Endothelial cell of umbilical vein (primary cell): ENCODE measurements around the gene HAND2. TPM values are rescaled to one million over a fixed set of nuclear protein-coding genes. Genes with fewer than 3 reads are reported as not detected.

Experiments
- BruUV-seq: library from RNA; stranded (reverse); fragments of 400-500 nt; replicated peaks from 2 replicates; lab custom pipeline; 2021; lab: Mats Ljungman, UMichigan
- CTCF ChIA-PET: fragments of 300-600, 350-600 bp; sonication (Branson Sonifier 250); formaldehyde crosslinking; loops from one replicate; lab custom pipeline; 2021; ENCODE audit warnings: antibody characterized with exemption, inconsistent platforms; lab: Charles Lee
- POLR2A ChIA-PET: fragments of 300-600, 350-600 bp; sonication (Branson Sonifier 250); formaldehyde crosslinking; loops from one replicate; lab custom pipeline; 2021; ENCODE audit warnings: antibody characterized with exemption, inconsistent platforms; lab: Charles Lee
- DNase-seq: peaks from one replicate; pipeline ENCODE4 v3.0.0-alpha.2; 2011; ENCODE audit warnings: low read depth, low spot score
- FAIRE-seq: peaks from 2 replicates; lab custom pipeline; 2011; peaks lifted over from hg19 to GRCh38; lab: Jason Lieb, UNC
- H2AFZ ChIP-seq: 2 replicates; pipeline ENCODE4 v1.6.0; 2012; ENCODE audit warnings: low read depth, low read length, control low read depth, inconsistent platforms
- H3K27ac ChIP-seq: 2 replicates; pipeline ENCODE4 v1.5.1; 2011; ENCODE audit warnings: low read depth, mild to moderate bottlenecking, control low read depth, low read length, moderate library complexity; ENCODE audit not compliant: insufficient read depth
- H3K27me3 ChIP-seq, 2 experiments: 2 replicates each; pipeline versions ENCODE4 v1.6.0 to v1.6.1; 2011; ENCODE audit warnings: low read length in 2 of 2, mixed read lengths in 1 of 2; ENCODE audit not compliant: control insufficient read depth in 2 of 2, insufficient read depth in 2 of 2
- H3K36me3 ChIP-seq, 2 experiments: 2 replicates in 1 of 2; 3 replicates in 1 of 2; pipeline ENCODE4 v1.5.1; 2011; ENCODE audit warnings: low read length in 2 of 2, mild to moderate bottlenecking in 1 of 2, moderate library complexity in 1 of 2; ENCODE audit not compliant: control insufficient read depth in 2 of 2, insufficient read depth in 2 of 2; ENCODE audit errors: extremely low read depth in 1 of 2
- H3K4me1 ChIP-seq: 3 replicates; pipeline ENCODE4 v1.5.1; 2011; ENCODE audit warnings: mild to moderate bottlenecking, low read length; ENCODE audit not compliant: control insufficient read depth, insufficient read depth; ENCODE audit errors: extremely low read depth
- H3K4me2 ChIP-seq: 2 replicates; pipeline ENCODE4 v1.6.1; 2011; ENCODE audit warnings: low read length, control low read depth, mixed read lengths; ENCODE audit not compliant: insufficient read depth
- H3K4me3 ChIP-seq, 3 experiments: fragments of 200-600 bp in 1 of 3; sonication (generic), shearing (Covaris generic) in 1 of 3; replicated peaks in 1 of 3; 2 replicates each; pipeline ENCODE4 v1.5.1; 2011 to 2016; ENCODE audit warnings: control low read depth in 3 of 3, low read length in 3 of 3, mild to moderate bottlenecking in 2 of 3, inconsistent platforms in 1 of 3, low read depth in 1 of 3, moderate library complexity in 1 of 3; ENCODE audit not compliant: insufficient read depth in 1 of 3
- H3K79me2 ChIP-seq: 2 replicates; pipeline ENCODE4 v1.6.0; 2012; ENCODE audit warnings: low read length, inconsistent platforms; ENCODE audit not compliant: control insufficient read depth, insufficient read depth
- H3K9ac ChIP-seq: replicated peaks from 2 replicates; pipeline ENCODE3; 2011; ENCODE audit warnings: low read length, control low read depth; ENCODE audit not compliant: insufficient read depth; ENCODE audit errors: extremely low read depth
- H3K9me1 ChIP-seq: replicated peaks from 3 replicates; pipeline ENCODE4 v1.6.0; 2011; ENCODE audit warnings: mild to moderate bottlenecking, low read length; ENCODE audit not compliant: control insufficient read depth, insufficient read depth; ENCODE audit errors: extremely low read depth
- H3K9me3 ChIP-seq: replicated peaks from 2 replicates; pipeline ENCODE4 v1.5.1; 2012; ENCODE audit warnings: low read length, inconsistent platforms; ENCODE audit not compliant: control insufficient read depth, insufficient read depth
- H4K20me1 ChIP-seq: replicated peaks from 2 replicates; pipeline ENCODE3; 2011; ENCODE audit warnings: mild to moderate bottlenecking, low read length; ENCODE audit not compliant: control insufficient read depth, insufficient read depth; ENCODE audit errors: extremely low read depth
- CTCF ChIP-seq, 2 donors: IDR thresholded peaks; 1 replicate in 1 of 2; 2 replicates in 1 of 2; pipeline ENCODE4 v1.5.1; 2011; ENCODE audit warnings: low read length in 2 of 2, mild to moderate bottlenecking in 2 of 2, moderate library complexity in 2 of 2, control low read depth in 1 of 2, inconsistent platforms in 1 of 2, low read depth in 1 of 2; ENCODE audit not compliant: insufficient read depth in 1 of 2; ENCODE audit errors: extremely low read depth in 1 of 2
- EZH2 ChIP-seq: IDR thresholded peaks from 2 replicates; pipeline ENCODE4 v1.6.1; 2012; ENCODE audit warnings: borderline replicate concordance, low read depth, mild to moderate bottlenecking, moderate library complexity, low read length, inconsistent platforms; ENCODE audit not compliant: severe bottlenecking
- FOS ChIP-seq: IDR thresholded peaks from 2 replicates; pipeline ENCODE4 v1.6.1; 2011; ENCODE audit warnings: mild to moderate bottlenecking, low read length, moderate library complexity, borderline replicate concordance; ENCODE audit not compliant: insufficient read depth
- GATA2 ChIP-seq: IDR thresholded peaks from 2 replicates; pipeline ENCODE4 v1.7.0; 2011; ENCODE audit warnings: low read depth, mild to moderate bottlenecking, moderate library complexity, mixed read lengths, low read length; ENCODE audit not compliant: insufficient read length, insufficient read depth
- JUN ChIP-seq: IDR thresholded peaks from 2 replicates; pipeline ENCODE4 v1.6.1; 2011; ENCODE audit warnings: borderline replicate concordance, low read depth; ENCODE audit not compliant: insufficient read length, insufficient read depth
- MYC ChIP-seq: IDR thresholded peaks from one replicate; pipeline ENCODE4 v1.6.1; 2011; ENCODE audit warnings: mild to moderate bottlenecking, low read depth, low read length
- POLR2A ChIP-seq: IDR thresholded peaks from 2 replicates; pipeline ENCODE4 v1.6.1; 2012; ENCODE audit warnings: low read depth, mild to moderate bottlenecking, control low read depth, low read length
- POLR2AphosphoS5 ChIP-seq: IDR thresholded peaks from 2 replicates; pipeline ENCODE4 v1.6.1; 2012; ENCODE audit warnings: low read depth, mild to moderate bottlenecking, control low read depth, low read length, moderate library complexity; ENCODE audit not compliant: insufficient read depth
- dilution Hi-C: fragments of 300-500 bp; cut with MboI; formaldehyde crosslinking; loops from one replicate; pipeline ENCODE4 v1.15.0; 2019; ENCODE audit warnings: low sequenced_read_pairs; ENCODE audit not compliant: extremely low pct_ligation_motif_present
- intact Hi-C: fragments of 100-400 bp; cut with micrococcal nuclease; formaldehyde crosslinking; loops from one replicate; pipeline ENCODE4 v1.10.0; 2022
- polyA plus RNA-seq, 4 experiments: library from polyadenylated mRNA; depleted of rRNA in 3 of 4; stranded (reverse) in 3 of 4; unstranded in 1 of 4; fragments of >200 nt; gene quantifications; 2 replicates each; pipeline versions ENCODE4 v1.2.1 to v1.2.3, GENCODE V29; 2011 to 2012; ENCODE audit warnings: missing spikeins in 1 of 4
- total RNA-seq: library from RNA; stranded (reverse); gene quantifications from 2 replicates; pipeline ENCODE4 v1.2.3, GENCODE V29; 2021
- TF ChIP-seq, protein P1 (sequence below): IDR thresholded peaks from 2 replicates; pipeline ENCODE4 v1.6.1; 2011; ENCODE audit not compliant: insufficient read depth, insufficient read length

HAND2 gene
- total and polyA plus RNA-seq, 2 donors (not counting 3 experiments of a cell fraction or from before 2014, with no cell fraction given), result not detected

DNA sequence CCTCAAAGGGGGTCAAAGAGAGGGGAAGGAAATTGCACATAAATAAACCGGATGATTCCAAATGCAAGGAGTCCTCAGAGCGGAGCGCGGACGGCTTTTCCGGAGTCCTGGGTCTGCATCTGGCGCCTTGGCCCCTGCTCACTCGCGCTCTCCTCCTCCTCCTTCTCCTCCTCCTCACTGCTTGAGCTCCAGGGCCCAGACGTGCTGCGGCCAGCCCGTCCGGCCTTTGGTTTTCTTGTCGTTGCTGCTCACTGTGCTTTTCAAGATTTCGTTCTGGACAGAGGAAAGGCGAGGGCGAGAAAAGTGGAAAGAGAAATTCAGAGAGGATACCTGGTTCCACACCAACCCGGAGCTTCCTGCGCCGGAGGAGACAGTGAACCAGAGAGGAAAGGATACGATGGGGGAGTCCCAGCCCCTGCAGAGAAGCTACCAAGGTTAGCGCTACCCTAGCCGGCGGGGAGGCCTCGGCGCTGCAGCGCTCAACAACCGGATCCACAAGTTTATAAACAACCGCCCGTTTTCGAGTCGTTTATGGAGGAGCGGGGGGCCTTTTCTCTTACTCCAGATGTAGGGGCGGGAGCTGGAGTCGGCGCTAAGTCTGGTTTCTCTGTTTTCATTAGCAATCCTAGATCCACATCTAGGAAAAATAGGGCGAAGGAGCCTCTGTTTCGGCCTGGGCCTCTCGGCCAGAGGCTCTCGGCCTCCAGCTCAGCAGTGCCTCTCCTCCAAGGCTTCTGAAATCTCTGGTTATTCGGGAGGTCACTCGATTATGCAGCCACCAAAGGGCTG, 2.7 kb downstream of the HAND2 start:
- CTCF ChIA-PET, result interaction anchor here (1.0 to 1.4 kb wide), 2 partner anchors 21 to 30 kb away, joined by 3 read pairs; no protein-coding TSS in a partner anchor
- dilution Hi-C loops, result no loop called here
- H4K20me1 ChIP-seq, result no peaks in the 10 kb centered on the region
- H3K4me3 ChIP-seq, result no peak overlapping the region
- H3K4me1 ChIP-seq, result peaks cover 6% of the 10 kb centered on the region
- no peaks in the 10 kb centered on the region for H3K36me3 ChIP-seq
- H3K4me2 ChIP-seq, result no peak overlapping the region
- H3K9me1 ChIP-seq, result no peaks in the 10 kb centered on the region
- H3K79me2 ChIP-seq, result no peaks in the 10 kb centered on the region
- peaks cover 89 to 94% of the 10 kb centered on the region in 2 experiments for H3K27me3 ChIP-seq
- H2AFZ ChIP-seq, result no peak overlapping the region
- no peaks in the 10 kb centered on the region for H3K9me3 ChIP-seq
- H3K9ac ChIP-seq, result no peak overlapping the region
- TF ChIP-seq CTCF (IDR thresholded peaks at IDR 0.05; ENCODE audit: extremely low read depth in 1 of 2, insufficient read depth in 1 of 2, low read depth in 1 of 2, low read length in 2 of 2) (no peak), JUN (no peak), POLR2AphosphoS5 (no peak), EZH2 (no peak), GATA2 (no peak), MYC (no peak), FOS (no peak), POLR2A (no peak)
- TF ChIP-seq, protein P1, sequence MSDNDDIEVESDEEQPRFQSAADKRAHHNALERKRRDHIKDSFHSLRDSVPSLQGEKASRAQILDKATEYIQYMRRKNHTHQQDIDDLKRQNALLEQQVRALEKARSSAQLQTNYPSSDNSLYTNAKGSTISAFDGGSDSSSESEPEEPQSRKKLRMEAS, result no peak
- BruUV-seq, result no TSS peak
- POLR2A ChIA-PET, result interaction anchor here (1.0 kb wide), 1 partner anchor 10 kb away, joined by 3 read pairs; no protein-coding TSS in a partner anchor
- DNase-seq (no peak), FAIRE-seq (no peak)
- no peak overlapping the region for H3K27ac ChIP-seq
- intact Hi-C loops, result loop anchor here (5.0 kb wide), 1 partner anchor 685 kb away; no protein-coding TSS in a partner anchor
